ENCODE data around the gene MCF2L. TPM values are rescaled to one million over a fixed set of nuclear protein-coding genes. Genes with fewer than 3 reads are reported as not detected.

The MCF2L gene
- polyA plus RNA-seq, 2 of the 4 experiments (the other 2 are of a cell fraction): 0.36 to 0.92 TPM

- Histone ChIP-seq H3K4me1 (no peaks in the 10 kb centered on the region), H3K27ac (no peak overlapping the region), H3K4me3 (no peak overlapping the region), H3K4me2 (no peak overlapping the region), H3K9me3 (no peaks in the 10 kb centered on the region)
- no peak for TF ChIP-seq PBX3 (IDR thresholded peaks at IDR 0.05)
- TF ChIP-seq EHMT2 (IDR thresholded peaks at IDR 0.05; ENCODE audit: low read depth): no peak
- TF ChIP-seq RARB (CRISPR knock-in tag; IDR thresholded peaks at IDR 0.05): no peak
- TF ChIP-seq EP300 (IDR thresholded peaks at IDR 0.05): no peak
- TF ChIP-seq USF2 (IDR thresholded peaks at IDR 0.05): no peak
- no peak for TF ChIP-seq MYC (IDR thresholded peaks at IDR 0.05; ENCODE audit: borderline replicate concordance, low read length)
- TF ChIP-seq CEBPB (IDR thresholded peaks at IDR 0.05): no peak
- TF ChIP-seq FOSB (CRISPR knock-in tag; IDR thresholded peaks at IDR 0.05): no peak
- no peak for TF ChIP-seq GATA3 (IDR thresholded peaks at IDR 0.05; ENCODE audit: borderline replicate concordance)
- TF ChIP-seq HMGXB4 (CRISPR knock-in tag; IDR thresholded peaks at IDR 0.05; ENCODE audit: borderline replicate concordance): no peak
- no peak for TF ChIP-seq BCL3 (IDR thresholded peaks at IDR 0.05)
- CTCF ChIA-PET: interaction anchor here (0.6 to 1.1 kb wide), 3 partner anchors 12 to 402 kb away, joined by 3 to 4 read pairs (median 3); no protein-coding TSS in a partner anchor
- FAIRE-seq (no peak), DNase-seq (ENCODE audit: low read depth in 1 of 2, low spot score in 1 of 2) (no peak), ATAC-seq (no peak)
- WGBS (ENCODE audit: missing lambda C conversion rate): 75% methylated on average over 21 of the region's 48 CpGs
- POLR2A ChIA-PET: no interaction called here
These were observed 81.9 kb downstream of the MCF2L start for GRCh38 chr13:113050734-113051431.

- WGBS (ENCODE audit: missing lambda C conversion rate): 76% methylated on average over 12 of the region's 14 CpGs
- Histone ChIP-seq H3K4me1 (no peaks in the 10 kb centered on the region), H3K4me2 (no peak overlapping the region), H3K27ac (no peak overlapping the region), H3K9me3 (no peaks in the 10 kb centered on the region), H3K4me3 (no peak overlapping the region)
- ChIA-PET POLR2A (no interaction called here), CTCF (no interaction called here)
- TF ChIP-seq RFX5 (IDR thresholded peaks at IDR 0.05) (no peak), SREBF2 (IDR thresholded peaks at IDR 0.05) (no peak), HEYL (CRISPR knock-in tag; IDR thresholded peaks at IDR 0.05) (no peak), KDM1A (IDR thresholded peaks at IDR 0.05; ENCODE audit: low read depth) (no peak), EHMT2 (IDR thresholded peaks at IDR 0.05; ENCODE audit: low read depth) (no peak), ATOH8 (CRISPR knock-in tag; IDR thresholded peaks at IDR 0.05; ENCODE audit: low read depth) (no peak), TFCP2L1 (CRISPR knock-in tag; IDR thresholded peaks at IDR 0.05) (no peak), BCL3 (IDR thresholded peaks at IDR 0.05) (no peak)
- DNase-seq (ENCODE audit: low read depth in 1 of 2, low spot score in 1 of 2) (no peak), FAIRE-seq (no peak), ATAC-seq (no peak)
These were observed 82.6 kb downstream of the MCF2L start for GRCh38 chr13:113051641-113052040.

Measured in A549 (cell line).